22Rv1 (cell line): ENCODE data around the gene HOXC13.

ENCODE experiments used
- ZFX ChIP-seq: fragments of 450-650 bp; IDR thresholded peaks from 2 replicates; pipeline ENCODE4 v1.6.1; 2017; ENCODE audit warnings: antibody characterized with exemption, borderline replicate concordance
- TF ChIP-seq, protein P1 (sequence below): fragments of 450-650 bp; IDR thresholded peaks from 2 replicates; pipeline ENCODE4 v1.5.1; 2017; ENCODE audit warnings: mild to moderate bottlenecking

DNA sequence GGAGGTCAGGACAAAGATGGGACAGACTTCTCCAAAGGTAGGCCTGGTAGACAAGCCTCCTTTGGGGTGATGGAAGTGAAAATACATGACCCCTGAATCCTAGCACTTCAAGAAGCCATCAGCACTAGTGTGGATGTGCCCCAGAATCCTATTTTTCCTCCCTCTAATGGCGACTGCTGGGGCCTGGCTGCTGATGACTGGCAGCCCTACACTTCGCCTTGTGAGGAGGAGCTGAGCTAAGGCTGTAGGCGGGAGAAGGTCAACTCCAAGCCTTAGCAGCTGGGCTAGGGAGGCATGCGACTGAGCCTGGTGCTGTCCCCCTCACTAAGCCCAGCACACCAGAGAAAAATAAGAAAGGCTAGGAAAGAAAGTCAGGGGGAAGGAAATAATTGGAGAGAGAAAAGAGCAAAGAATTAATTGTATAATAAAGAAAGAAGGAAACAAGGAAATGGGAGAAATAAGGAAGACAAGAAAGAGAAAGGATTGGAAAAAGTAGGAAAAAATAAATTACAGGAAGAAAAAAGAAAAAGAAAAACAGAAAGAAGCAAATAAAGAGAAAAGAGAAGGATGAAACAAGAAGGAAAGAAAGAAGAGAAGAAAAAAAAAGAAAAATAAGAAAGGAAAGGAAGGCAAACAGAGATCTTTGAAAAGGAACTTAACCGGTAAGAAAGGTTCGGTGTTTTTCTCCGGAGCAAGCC lies 41.6 kb downstream of the HOXC13 start:
- TF ChIP-seq, protein P1, sequence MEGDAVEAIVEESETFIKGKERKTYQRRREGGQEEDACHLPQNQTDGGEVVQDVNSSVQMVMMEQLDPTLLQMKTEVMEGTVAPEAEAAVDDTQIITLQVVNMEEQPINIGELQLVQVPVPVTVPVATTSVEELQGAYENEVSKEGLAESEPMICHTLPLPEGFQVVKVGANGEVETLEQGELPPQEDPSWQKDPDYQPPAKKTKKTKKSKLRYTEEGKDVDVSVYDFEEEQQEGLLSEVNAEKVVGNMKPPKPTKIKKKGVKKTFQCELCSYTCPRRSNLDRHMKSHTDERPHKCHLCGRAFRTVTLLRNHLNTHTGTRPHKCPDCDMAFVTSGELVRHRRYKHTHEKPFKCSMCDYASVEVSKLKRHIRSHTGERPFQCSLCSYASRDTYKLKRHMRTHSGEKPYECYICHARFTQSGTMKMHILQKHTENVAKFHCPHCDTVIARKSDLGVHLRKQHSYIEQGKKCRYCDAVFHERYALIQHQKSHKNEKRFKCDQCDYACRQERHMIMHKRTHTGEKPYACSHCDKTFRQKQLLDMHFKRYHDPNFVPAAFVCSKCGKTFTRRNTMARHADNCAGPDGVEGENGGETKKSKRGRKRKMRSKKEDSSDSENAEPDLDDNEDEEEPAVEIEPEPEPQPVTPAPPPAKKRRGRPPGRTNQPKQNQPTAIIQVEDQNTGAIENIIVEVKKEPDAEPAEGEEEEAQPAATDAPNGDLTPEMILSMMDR: no peak
- TF ChIP-seq ZFX: no peak
